A375 (cell line): ENCODE results near the gene CUL7. TPM values are rescaled to one million over a fixed set of nuclear protein-coding genes. Genes with fewer than 3 reads are reported as not detected.

Experiments used
- total RNA-seq: library from RNA; depleted of rRNA; stranded (reverse); fragments of >200 nt; shearing (Covaris generic); gene quantifications from 2 replicates; pipeline ENCODE4 v1.2.3, GENCODE V29; 2014; rRNA removed

Gene CUL7
- total RNA-seq: 22.7 and 24.6 TPM in 2 replicates

DNA sequence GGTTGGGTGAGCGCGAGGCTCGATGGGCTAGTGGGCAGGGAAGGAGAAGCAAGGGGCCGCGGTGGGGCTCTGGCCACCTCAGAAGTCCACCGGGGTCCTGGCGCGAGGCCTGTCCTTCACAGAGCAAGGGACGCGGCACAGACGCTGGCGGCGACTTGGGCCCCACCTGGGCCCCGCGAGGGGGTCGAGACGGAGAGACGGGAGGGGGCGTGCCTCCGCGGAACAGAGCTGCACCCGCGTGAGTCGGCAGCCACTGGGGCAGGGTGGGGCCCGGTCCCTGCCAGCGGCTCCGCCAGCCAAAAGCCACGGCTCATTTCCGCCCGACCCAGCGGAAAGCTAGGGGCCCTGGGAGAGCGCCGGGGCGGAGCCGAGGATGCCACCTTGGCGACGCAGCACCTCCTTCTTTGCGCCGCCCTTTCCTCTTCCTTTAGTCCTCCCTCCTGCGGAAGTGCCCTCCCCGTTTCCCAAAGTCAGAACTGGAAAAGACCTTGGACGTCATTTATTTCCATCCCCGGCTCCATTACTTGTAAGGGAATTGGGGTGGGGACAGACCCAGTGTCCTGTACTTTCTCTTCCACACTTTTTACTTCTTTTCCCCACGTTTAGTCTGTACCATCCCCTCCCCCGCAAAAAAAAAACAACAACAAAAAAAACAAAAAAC is at the start of gene CUL7:
Gene CUL7, minus strand, starts transcription at position 307 of the 661 bp plus-strand sequence. CDS start 1,063 bp downstream, outside the sequence.

DNA sequence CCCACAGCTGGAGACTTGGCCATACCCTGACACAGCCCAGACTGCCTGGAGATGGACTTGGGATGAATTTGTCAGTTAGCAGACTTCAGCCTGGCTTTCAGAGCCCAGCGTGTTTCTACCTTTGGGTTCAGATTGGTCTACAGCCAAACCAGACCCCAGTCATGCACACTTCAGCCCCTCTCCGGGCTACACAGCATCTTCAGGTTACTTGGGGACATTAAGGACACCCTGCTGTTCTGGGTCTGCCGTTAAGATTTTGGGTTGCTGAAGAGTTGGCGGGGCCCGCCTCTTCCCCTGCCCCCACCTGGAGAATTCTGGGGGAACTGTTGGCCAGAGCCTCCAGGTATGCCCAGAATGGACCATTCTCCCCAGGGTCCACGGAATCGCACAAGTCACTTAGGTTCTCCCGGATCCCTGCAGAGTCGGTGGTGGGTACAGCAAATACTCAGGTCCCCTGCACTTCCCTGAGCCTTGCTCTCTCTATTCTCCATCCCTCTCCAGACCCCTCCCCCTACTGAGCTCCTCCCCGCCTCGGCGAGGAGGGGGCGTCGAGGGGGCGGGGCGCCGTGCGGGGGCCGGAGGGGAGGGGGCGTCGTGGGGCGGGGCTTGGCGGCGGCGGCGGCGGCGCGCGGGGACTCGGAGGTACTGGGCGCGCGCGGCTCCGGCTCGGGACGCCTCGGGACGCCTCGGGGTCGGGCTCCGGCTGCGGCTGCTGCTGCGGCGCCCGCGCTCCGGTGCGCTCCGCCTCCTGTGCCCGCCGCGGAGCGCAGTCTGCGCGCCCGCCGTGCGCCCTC is 22.2 kb upstream of the CUL7 start, which contains the start of gene PTK7:
Gene PTK7, plus strand, starts transcription at position 645 of the 794 bp plus-strand sequence. CDS start 175 bp downstream, outside the sequence.

GRCh38 chr6:43059168-43060033 is 5.8 kb upstream of the CUL7 start, which contains the start of the genes KLC4 and MRPL2:
KLC4 (plus strand) TSS chr6:43059631; CDS start chr6:43061336, 1,705 bp downstream.
MRPL2 (minus strand) TSS chr6:43059434; CDS start chr6:43059381, 53 bp downstream.

GRCh38 chr6:43021270-43022047 is 32.2 kb downstream of the CUL7 start, which contains the start of gene RRP36:
RRP36 (plus strand) TSS chr6:43021623; CDS start chr6:43021655, 32 bp downstream.

GRCh38 chr6:43013843-43014433 is 39.7 kb downstream of the CUL7 start, which contains the start of the genes KLHDC3 and MEA1:
KLHDC3 (plus strand) TSS chr6:43014249; CDS start chr6:43017193, 2,944 bp downstream.
MEA1 (minus strand) TSS chr6:43013946; CDS start chr6:43013813, 133 bp downstream.

Other genes with a start within 250 kb of the CUL7 start
- 75.3 and 93.5 TPM in 2 replicates for gene RPL7L1, start 174.2 kb downstream of the CUL7 start, total RNA-seq
- gene PTCRA, start 137.8 kb downstream of the CUL7 start, total RNA-seq: not detected in 2 replicates
- 29.9 and 34.0 TPM in 2 replicates for gene CNPY3, start 124.4 kb downstream of the CUL7 start, total RNA-seq
- gene GNMT, start 93.1 kb downstream of the CUL7 start, total RNA-seq: 0.57 TPM in 1 of 2 replicates, not detected in the other
- 18.5 and 19.2 TPM in 2 replicates for gene PEX6, start 74.7 kb downstream of the CUL7 start, total RNA-seq
- gene PPP2R5D, start 69.3 kb downstream of the CUL7 start, total RNA-seq: 31.0 and 34.3 TPM in 2 replicates
- gene MEA1, start 39.9 kb downstream of the CUL7 start, total RNA-seq: 91.7 and 103 TPM in 2 replicates
- gene KLHDC3, start 39.6 kb downstream of the CUL7 start, total RNA-seq: 63.1 and 65.0 TPM in 2 replicates
- 87.4 and 101 TPM in 2 replicates for gene RRP36, start 32.2 kb downstream of the CUL7 start, total RNA-seq
- 31.0 and 31.2 TPM in 2 replicates for gene MRPL2, start 5.6 kb upstream of the CUL7 start, total RNA-seq
- 17.4 and 17.9 TPM in 2 replicates for gene KLC4, start 5.8 kb upstream of the CUL7 start, total RNA-seq
- 25.7 and 27.3 TPM in 2 replicates for gene PTK7, start 22.5 kb upstream of the CUL7 start, total RNA-seq
- gene SRF, start 117.4 kb upstream of the CUL7 start, total RNA-seq: 33.7 and 35.8 TPM in 2 replicates
- 32.4 and 34.9 TPM in 2 replicates for gene CUL9, start 128.3 kb upstream of the CUL7 start, total RNA-seq
- 133 and 159 TPM in 2 replicates for gene DNPH1, start 175.6 kb upstream of the CUL7 start, total RNA-seq
- gene TTBK1, start 189.6 kb upstream of the CUL7 start, total RNA-seq: not detected in 2 replicates
- gene SLC22A7, start 244.4 kb upstream of the CUL7 start, total RNA-seq: not detected in 2 replicates